ENCODE data around the gene TDP2. TPM values are rescaled to one million over a fixed set of nuclear protein-coding genes. Genes with fewer than 3 reads are reported as not detected.

Gene TDP2
- total RNA-seq, 1 donor from 2014 or later: 44.6 TPM

DNA sequence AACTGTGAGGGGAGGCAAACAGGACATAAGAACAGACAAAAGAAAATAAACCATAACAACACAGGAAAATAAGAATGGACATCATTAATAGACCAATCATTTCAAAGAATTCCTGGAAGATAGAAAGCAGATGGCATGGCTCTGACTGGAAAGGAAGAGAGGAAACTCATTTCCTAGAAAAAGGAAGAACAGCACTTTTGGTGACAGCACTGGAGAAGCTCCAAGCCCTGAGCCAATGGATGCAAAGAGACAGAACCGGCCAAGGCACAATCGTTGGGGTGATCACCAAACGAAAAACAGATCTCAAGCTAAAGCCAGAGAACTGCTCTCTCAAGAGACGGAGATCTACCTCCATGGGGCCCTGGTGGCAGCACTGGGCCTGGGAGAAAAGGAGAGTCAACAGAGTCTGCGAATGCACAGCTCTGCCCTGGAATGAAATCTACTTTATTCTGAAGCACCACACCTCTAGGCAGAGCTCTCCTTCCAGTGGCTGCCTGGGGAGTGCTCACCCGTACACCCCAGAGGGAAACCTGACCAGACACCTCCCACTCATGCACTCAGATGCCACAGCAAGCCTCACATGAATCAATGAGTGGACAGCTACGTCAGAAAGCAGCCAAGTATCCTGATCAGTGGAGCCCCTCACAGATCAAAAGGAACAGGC, 44.9 kb downstream of the TDP2 start:
- Mint-ChIP-seq H3K27ac (ENCODE audit: unreplicated experiment) (no peak overlapping the region), H3K4me3 (no peak overlapping the region), H3K9me3 (no peaks in the 10 kb centered on the region), H3K27me3 (ENCODE audit: low read depth) (peaks cover 3% of the 10 kb centered on the region), H3K4me1 (no peaks in the 10 kb centered on the region), H3K36me3 (ENCODE audit: low read depth) (no peaks in the 10 kb centered on the region)
- DNase-seq (ENCODE audit: low read depth, low spot score): no peak
- no peak for TF ChIP-seq CTCF (conservative IDR thresholded peaks at IDR 0.05)

GRCh38 chr6:24620637-24621036, 46.1 kb downstream of the TDP2 start:
- Mint-ChIP-seq H3K4me3 (no peak overlapping the region), H3K36me3 (ENCODE audit: low read depth) (no peaks in the 10 kb centered on the region), H3K27me3 (ENCODE audit: low read depth) (no peaks in the 10 kb centered on the region), H3K27ac (ENCODE audit: unreplicated experiment) (no peak overlapping the region), H3K9me3 (no peaks in the 10 kb centered on the region), H3K4me1 (no peaks in the 10 kb centered on the region)
- no peak for TF ChIP-seq CTCF (conservative IDR thresholded peaks at IDR 0.05)
- DNase-seq (ENCODE audit: low read depth, low spot score): no peak

DNA sequence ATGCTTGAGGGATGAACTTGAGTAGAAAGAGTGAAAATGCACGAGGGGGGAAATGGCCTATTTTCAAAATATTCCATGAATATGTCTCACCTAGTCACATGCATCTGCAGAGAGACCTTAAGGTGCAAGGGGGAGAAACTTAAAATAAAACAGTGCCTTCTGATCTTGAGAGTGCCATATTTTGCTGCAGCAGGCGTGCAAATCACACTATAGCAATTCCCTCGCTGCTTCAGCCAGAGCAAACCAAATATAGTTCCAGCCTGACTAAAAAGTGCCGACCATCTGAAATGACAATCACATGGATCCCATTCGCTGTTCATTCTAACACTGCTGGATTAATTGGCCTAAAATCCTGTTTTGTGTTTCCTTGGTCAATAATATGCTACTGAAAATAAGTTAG, 47.0 kb downstream of the TDP2 start:
- TF ChIP-seq CTCF (conservative IDR thresholded peaks at IDR 0.05): no peak
- no peaks in the 10 kb centered on the region for H3K4me1 Mint-ChIP-seq
- DNase-seq (ENCODE audit: low read depth, low spot score): no peak
- no peak overlapping the region for H3K27ac Mint-ChIP-seq (ENCODE audit: unreplicated experiment)
- H3K4me3 Mint-ChIP-seq: no peak overlapping the region
- H3K9me3 Mint-ChIP-seq: no peaks in the 10 kb centered on the region
- H3K36me3 Mint-ChIP-seq (ENCODE audit: low read depth): no peaks in the 10 kb centered on the region
- no peaks in the 10 kb centered on the region for H3K27me3 Mint-ChIP-seq (ENCODE audit: low read depth)

DNA sequence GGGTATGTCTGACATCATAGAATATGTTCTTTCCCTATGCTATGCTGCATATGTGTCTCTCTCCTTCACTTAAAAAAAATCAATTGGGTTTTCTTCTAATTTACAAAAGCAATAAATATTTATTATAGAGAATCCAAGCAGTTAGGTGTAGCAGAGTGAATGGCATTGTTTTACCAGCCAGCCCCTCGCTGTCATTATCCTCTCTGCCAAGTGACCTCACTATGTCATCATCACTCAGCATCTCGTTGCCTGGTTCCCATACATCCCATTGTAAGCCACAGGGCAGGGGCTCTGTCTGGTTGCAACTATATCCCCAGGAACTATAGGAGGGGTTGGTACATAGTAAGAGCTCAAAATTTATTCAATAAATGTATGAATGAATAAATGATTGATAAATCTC, 52.1 kb downstream of the TDP2 start:
- TF ChIP-seq CTCF (conservative IDR thresholded peaks at IDR 0.05): no peak
- Mint-ChIP-seq H3K9me3 (no peaks in the 10 kb centered on the region), H3K27ac (ENCODE audit: unreplicated experiment) (no peak overlapping the region), H3K36me3 (ENCODE audit: low read depth) (no peaks in the 10 kb centered on the region), H3K4me3 (no peak overlapping the region), H3K27me3 (ENCODE audit: low read depth) (peaks cover 2% of the 10 kb centered on the region), H3K4me1 (no peaks in the 10 kb centered on the region)
- no peak for DNase-seq (ENCODE audit: low read depth, low spot score)

DNA sequence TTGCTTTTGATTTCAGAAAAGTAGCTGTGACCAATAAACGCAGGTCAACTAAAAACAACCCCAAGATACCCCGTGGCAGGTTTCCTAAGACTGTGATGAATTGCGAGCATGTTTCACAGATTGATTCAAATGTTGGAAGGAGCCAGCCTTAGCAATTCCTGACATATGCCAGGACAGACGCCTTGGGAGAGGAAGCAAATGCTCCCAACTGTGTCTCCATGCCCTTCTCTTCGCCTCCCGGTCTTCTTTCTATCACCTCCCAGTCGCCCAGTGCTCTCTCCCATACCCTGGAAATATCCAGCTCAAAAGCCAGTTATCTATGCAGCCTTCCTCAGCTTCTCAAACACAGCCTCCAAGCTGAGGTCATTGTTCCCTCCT, 52.7 kb downstream of the TDP2 start:
- no peak for TF ChIP-seq CTCF (conservative IDR thresholded peaks at IDR 0.05)
- H3K9me3 Mint-ChIP-seq: no peaks in the 10 kb centered on the region
- no peak for DNase-seq (ENCODE audit: low read depth, low spot score)
- no peaks in the 10 kb centered on the region for H3K4me1 Mint-ChIP-seq
- no peaks in the 10 kb centered on the region for H3K36me3 Mint-ChIP-seq (ENCODE audit: low read depth)
- no peak overlapping the region for H3K4me3 Mint-ChIP-seq
- H3K27ac Mint-ChIP-seq (ENCODE audit: unreplicated experiment): no peak overlapping the region
- H3K27me3 Mint-ChIP-seq (ENCODE audit: low read depth): peaks cover 2% of the 10 kb centered on the region

Measured in neural crest cell (in vitro differentiated cells).